Measurements from ENCODE around the gene TSEN15. TPM values are rescaled to one million over a fixed set of nuclear protein-coding genes. Genes with fewer than 3 reads are reported as not detected.

Gene TSEN15
- total RNA-seq, 4 donors from 2014 or later: 9.1 to 18.2 (median 11.1) TPM

- DNase-seq: no peak
- TF ChIP-seq POLR2A (IDR thresholded peaks at IDR 0.05): no peak
- TF ChIP-seq CTCF (IDR thresholded peaks at IDR 0.05): no peak
- H3K27ac ChIP-seq: no peak overlapping the region
Measured at GRCh38 chr1:184112176-184112948, 60.8 kb downstream of the TSEN15 start.

GRCh38 chr1:184113251-184113650, 61.7 kb downstream of the TSEN15 start:
- no peaks in the 10 kb centered on the region for H3K36me3 ChIP-seq
- H3K4me1 ChIP-seq: no peaks in the 10 kb centered on the region
- no peak overlapping the region for H3K27ac ChIP-seq
- TF ChIP-seq POLR2A (IDR thresholded peaks at IDR 0.05): no peak
- TF ChIP-seq CTCF (IDR thresholded peaks at IDR 0.05): no peak
- DNase-seq: no peak
- no peaks in the 10 kb centered on the region for H3K9me3 ChIP-seq
- H3K27me3 ChIP-seq: no peaks in the 10 kb centered on the region
- no peak overlapping the region for H3K4me3 ChIP-seq

More at GRCh38 chr1:184112176-184112948, 60.8 kb downstream of the TSEN15 start:
- no peaks in the 10 kb centered on the region for H3K9me3 ChIP-seq
- no peaks in the 10 kb centered on the region for H3K4me1 ChIP-seq
- no peaks in the 10 kb centered on the region for H3K36me3 ChIP-seq
- H3K4me3 ChIP-seq: no peak overlapping the region
- no peaks in the 10 kb centered on the region for H3K27me3 ChIP-seq

- DNase-seq: no peak
- TF ChIP-seq POLR2A (IDR thresholded peaks at IDR 0.05) (no peak), CTCF (IDR thresholded peaks at IDR 0.05) (no peak)
- Histone ChIP-seq H3K4me3 (no peak overlapping the region), H3K27ac (no peak overlapping the region), H3K4me1 (no peaks in the 10 kb centered on the region), H3K27me3 (no peaks in the 10 kb centered on the region), H3K9me3 (no peaks in the 10 kb centered on the region), H3K36me3 (no peaks in the 10 kb centered on the region)
Measured at GRCh38 chr1:184114818-184115398, 63.4 kb downstream of the TSEN15 start.

- TF ChIP-seq CTCF (IDR thresholded peaks at IDR 0.05) (no peak), POLR2A (IDR thresholded peaks at IDR 0.05) (no peak)
- Histone ChIP-seq H3K4me3 (no peak overlapping the region), H3K4me1 (no peaks in the 10 kb centered on the region), H3K27me3 (no peaks in the 10 kb centered on the region), H3K36me3 (no peaks in the 10 kb centered on the region), H3K9me3 (no peaks in the 10 kb centered on the region), H3K27ac (no peak overlapping the region)
- DNase-seq: no peak
Measured at GRCh38 chr1:184116287-184116686, 64.8 kb downstream of the TSEN15 start.

- no peak overlapping the region for H3K27ac ChIP-seq
- H3K4me3 ChIP-seq: no peak overlapping the region
- H3K27me3 ChIP-seq: no peaks in the 10 kb centered on the region
- H3K4me1 ChIP-seq: no peaks in the 10 kb centered on the region
- no peaks in the 10 kb centered on the region for H3K9me3 ChIP-seq
- H3K36me3 ChIP-seq: no peaks in the 10 kb centered on the region
- TF ChIP-seq POLR2A (IDR thresholded peaks at IDR 0.05) (no peak), CTCF (IDR thresholded peaks at IDR 0.05) (no peak)
- DNase-seq: no peak
Measured at GRCh38 chr1:184118046-184118445, 66.5 kb downstream of the TSEN15 start.

Other genes starting within 250 kb of the TSEN15 start
- 10 to 100 TPM in 3 of 4 donors, 1 to 10 TPM in 1; 8.9 to 32.2 (median 13.2) TPM for gene RGL1, start 246.6 kb upstream of the TSEN15 start, total RNA-seq
- gene COLGALT2, start 14.0 kb upstream of the TSEN15 start, total RNA-seq: 1 to 10 TPM in 1 of 4 donors, under 1 TPM in 1, not detected in 2; 0.80 to 1.5 TPM